NT2/D1 (cell line): ENCODE data around the gene CDC42BPA.

Experiments used
- SUZ12 ChIP-seq: IDR thresholded peaks from 2 replicates; pipeline ENCODE4 v1.6.1; 2011; ENCODE audit not compliant: insufficient read length, insufficient read depth; ENCODE audit errors: extremely low read depth
- YY1 ChIP-seq: IDR thresholded peaks from 2 replicates; pipeline ENCODE4 v1.6.1; 2011; ENCODE audit not compliant: insufficient read length, insufficient read depth
- ZNF274 ChIP-seq: IDR thresholded peaks from 2 replicates; pipeline ENCODE4 v1.6.1; 2011; ENCODE audit warnings: mild to moderate bottlenecking, low read depth, low read length

GRCh38 chr1:227169343-227169742, 148.9 kb downstream of the CDC42BPA start:
- TF ChIP-seq ZNF274 = no peak
- no peak for TF ChIP-seq YY1
- no peak for TF ChIP-seq SUZ12
